GM19035 (cell line): ENCODE data around the gene HPCAL1.
A peak's percentile ranks its signal among the peaks of the same experiment; 100 is the strongest.

Experiments used
- ATAC-seq: cut with Tn5 transposase; IDR thresholded peaks from one replicate; pipeline ENCODE4 v1.9.1; 2021; ENCODE audit not compliant: unreplicated experiment

The HPCAL1 gene

DNA sequence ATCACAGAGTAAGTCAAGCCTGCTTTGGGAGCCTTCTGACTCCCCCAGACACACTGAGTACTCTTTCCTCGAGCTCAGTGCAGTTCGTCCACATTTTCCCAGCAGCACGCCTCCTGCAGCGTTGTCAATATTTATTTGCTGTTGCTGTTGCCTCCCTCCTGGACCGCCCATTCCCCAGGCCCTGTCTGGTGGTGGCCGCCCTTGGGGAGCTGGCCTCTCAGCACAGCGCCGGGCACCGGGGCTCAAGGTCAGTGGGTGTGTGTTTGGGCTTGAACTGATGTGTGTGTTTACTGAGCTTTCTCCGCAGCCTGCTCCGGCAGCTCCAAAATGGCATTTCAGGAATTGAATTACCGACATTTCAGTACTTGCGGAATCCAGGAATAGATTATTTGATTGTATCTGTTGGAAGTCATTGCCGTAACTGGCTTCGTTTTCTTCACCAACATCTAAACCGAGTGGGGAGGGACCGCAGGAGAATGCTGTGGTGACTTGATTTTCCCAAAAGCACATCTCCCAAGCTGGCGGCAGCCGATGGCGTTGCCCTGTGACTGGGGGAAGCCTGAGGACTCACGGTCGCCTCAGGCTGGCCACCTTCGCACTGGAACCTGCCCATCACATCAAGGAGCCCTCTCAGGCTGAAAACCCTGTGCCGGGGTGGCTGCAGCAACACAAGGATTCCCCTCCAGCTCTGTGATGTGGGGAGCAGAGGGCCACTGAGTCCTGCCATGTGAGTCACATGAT, 66.0 kb downstream of the HPCAL1 start:
- no peak for ATAC-seq

DNA sequence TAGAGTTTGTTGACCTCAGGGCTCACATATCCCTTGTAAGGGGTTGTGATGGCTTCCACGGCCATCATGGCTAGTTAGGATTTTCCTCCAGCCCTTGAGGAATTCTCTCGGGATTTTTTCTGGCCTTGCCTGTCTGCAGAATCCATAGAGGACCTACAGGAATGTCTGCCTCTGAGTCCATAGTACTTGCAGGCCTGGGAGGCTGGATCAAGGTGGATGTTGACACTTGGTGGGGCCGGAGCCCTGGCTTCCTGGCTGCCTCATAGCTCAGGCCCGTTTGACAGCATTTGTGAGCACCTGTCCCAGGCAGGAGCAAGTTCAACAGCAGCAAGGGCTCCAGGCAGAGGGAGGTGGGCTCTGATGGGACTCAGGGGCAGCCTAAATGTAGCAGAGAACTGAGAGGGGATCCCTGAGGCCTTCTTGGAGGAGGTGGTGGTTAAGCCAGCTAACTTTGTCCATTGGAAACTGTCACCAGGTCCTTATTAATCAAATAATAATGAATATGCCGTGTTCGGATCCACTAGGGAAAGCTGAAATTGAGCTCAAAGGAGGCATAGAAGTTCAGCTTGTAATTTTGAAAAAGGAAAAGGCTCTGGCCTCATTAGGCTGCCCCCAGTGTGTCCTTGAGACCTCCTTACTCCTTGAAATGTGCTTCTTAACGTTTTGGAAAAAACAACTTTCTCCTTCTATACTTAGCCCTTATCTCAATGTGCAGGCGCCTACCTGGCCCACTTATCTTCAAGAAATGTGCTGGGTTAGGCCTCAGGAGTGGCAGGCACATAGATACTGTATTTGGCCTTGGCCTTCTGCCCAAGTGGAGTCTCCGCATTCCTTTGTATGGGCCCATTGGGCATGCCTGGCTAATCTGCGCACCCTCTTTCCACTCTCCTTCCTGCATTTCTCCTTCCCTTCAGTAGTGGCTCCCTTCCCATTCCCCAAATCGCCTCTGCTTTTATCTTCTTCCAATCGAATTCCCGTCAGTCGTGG, 66.9 kb downstream of the HPCAL1 start:
- ATAC-seq: no peak

DNA sequence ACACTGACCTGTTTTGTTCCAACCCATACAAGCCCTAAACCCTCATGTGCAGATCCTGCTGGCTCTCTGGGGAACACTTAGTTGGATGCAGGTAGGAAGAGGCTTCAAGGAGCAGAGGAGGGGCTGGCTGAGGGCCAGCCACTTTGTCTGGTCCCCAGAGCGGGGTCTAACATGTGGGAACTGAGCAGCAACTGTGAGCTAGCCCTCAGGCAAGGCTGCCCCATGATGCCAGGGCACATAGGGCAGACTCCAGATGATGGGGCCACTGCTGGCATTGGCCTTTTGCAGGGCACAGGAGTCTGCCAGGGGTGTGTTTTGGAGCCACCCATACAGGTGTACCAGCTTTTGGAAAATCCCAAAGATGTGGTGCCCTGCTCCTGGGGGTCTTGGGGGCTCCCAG, 67.7 kb downstream of the HPCAL1 start:
- no peak for ATAC-seq

DNA sequence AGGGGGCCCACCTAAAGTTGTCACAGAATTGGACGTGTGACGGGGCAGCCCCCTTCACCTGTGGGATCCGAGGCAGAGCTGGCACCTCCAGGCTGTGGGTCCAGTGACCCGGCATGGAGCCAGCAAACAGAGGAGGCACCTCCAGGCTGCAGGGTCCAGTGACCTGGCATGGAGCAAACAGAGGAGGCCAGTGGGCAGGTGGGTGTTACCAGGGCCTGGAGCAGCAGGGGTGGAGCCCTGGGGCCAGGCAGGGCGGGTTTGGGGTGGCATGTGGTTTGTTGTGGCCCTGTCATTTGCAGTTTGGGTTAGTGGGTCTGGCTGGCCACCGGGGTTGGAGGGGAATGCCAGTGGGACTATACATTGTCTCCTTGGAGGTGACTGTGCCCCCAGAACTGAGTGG, 68.2 kb downstream of the HPCAL1 start:
- no peak for ATAC-seq

DNA sequence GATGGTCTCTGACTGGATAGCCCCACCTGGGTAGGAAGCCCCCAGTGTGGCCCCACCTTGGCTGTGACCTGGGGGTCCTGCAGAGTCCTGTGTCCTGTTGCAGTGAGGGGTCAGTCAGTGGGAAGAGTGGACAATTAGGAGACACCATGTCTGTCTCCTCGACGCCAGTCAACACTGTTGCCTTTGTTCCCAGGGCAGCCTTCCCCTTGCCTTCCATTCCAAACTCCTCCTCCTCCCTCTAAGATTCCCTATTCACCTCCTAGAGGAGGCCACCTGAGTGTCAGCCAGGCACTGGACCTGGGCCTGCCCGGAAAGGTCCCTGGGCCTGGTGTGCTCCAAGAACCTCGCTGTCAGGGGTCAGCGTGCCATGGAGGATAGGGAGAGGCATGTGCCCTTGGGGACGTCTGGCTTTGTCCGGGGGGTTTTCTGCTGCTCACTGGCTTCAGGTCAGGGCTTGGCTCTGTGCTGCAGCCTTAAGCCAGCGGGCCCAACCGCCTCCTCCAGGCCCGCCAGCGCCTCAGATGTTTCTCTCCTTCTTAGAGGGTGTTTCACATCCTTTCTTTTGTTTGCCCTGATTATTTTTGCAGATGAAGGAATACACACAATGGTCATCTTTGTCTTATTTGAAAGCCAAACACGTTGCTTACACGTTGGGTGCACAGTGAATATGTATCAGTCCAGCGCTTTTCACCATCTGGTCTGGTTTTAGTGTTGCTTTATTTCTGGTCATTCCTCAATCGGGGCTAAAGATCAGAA, 68.9 kb downstream of the HPCAL1 start:
- ATAC-seq: no peak

DNA sequence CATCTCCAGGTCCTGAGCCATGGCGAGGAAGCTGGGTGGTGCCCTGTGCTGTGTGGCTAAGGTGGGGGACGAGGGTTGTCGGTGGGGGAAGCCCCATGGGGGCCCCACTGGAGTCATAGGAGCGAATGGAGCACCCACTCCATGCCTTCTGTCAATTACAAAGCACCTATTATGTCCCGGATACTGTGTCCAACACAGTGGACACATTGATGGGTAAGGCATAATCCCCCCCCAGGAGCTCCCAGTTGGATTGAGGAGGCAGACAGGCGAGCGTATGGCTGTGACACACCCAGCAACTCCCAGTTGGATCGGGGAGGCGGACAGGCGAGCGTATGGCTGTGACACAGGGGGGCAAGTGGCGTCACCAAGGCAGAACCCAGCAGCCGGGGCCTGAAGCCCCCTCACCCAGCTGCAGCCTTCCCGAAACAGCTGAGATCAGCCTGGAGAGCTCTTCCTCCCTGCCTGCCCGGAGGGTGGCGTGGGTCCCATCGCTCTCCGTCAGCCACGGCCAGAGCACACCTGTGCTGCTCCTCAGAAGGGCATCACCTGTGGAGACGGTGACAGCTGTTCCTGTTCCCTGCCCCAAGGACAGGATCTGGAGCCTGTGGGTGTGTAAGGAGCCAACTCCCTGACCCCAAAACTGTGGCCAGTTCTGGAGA, 69.6 kb downstream of the HPCAL1 start:
- ATAC-seq: no peak

DNA sequence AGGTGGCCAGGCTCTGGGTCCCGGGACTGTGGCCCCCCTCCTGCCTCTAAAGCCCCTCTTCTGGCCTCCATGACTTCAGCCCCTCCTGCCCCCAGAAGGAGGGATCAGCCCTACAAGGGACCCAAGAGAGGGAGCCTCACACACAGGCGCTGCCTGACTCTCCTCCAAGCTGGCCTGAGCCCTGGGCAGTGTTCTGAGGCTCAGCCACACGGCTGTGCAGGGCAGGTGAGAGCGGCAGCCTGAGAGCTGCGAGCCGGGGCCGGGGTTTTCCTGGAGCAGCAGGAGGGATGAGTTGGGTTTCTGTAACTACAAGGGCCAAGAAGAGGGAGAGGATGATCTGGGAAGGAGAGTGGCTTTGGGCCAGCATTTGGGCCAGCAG, 70.1 kb downstream of the HPCAL1 start:
- no peak for ATAC-seq

DNA sequence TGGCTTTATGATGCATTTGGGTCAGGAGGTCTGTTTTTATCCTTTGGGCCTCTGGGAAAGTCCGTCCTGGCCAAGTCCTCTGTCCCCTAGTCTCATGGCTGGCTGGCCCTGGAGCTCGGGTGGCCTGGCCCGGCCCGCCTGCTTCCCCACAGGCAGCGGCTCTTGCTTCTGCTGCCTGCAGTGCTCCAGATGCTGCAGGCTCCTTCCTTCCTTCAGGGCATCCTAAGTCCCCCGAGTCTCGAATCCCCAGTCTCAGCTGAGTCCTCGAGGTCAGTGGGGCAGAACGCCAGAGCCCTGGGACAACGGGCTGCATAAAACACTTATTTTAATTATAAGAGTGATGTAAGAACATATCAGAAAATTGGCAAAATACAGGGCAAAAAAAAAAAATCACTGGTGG, 71.2 kb downstream of the HPCAL1 start:
- ATAC-seq: no peak

DNA sequence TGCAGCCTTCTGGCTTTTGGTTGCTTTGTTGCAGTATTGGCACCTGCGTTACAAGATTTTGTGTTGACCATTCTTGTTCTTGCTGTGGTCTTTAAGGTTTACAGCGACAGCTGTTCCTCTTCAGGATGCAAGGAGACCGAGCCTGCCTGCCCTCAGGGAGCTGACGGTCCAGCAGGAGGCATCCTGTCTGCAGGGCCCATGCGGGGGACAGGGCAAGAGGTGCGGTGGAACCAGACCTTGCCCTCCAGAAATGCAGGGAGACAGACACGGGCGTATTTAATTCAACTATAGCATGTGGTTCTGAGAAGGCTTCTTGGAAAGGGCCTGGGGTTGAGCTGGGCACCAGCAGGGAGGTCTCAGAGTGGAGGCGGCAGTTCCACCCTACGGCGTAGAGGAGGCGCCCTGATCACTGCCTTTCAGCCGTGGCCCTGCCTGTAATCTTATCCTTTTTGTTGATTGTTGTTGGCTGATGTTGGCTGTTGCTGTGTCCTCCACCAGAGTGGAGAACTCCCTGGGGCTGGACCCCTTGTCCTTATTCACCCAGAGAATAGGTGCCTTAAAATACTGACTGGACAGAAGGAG, 71.7 kb downstream of the HPCAL1 start:
- ATAC-seq: no peak

DNA sequence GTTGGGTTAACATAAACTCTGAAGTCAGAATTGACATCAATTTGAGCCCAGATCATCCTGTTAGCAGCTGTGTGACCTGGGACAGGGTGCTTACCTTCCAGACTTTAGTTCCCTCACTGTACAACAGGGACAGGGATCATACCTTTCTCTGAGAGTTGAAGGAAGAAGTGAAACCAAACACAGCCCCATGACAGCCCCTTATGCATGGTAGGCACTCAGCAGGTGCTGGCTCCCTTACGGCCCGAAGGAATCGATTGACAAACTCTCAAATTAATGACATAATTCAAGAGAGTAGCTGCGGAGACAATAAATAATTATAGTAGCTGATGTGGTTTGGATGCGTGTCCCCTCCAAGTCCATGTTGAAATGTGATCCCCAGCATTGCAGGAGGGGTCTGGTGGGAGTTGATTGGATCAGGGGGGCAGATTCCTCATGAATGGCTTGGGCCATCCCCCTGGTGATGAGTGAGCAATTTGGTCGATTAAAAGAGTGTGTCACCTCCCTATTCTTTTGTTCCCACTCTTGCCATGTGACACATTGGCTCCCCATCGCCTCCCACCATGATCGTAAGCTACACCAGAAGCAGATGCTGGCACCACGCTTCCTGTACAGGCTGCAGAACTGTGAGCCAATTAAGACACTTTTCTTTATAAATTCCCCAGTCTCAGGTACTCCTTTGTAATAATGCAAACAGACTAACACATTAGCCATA, 73.0 kb downstream of the HPCAL1 start:
- ATAC-seq: no peak

DNA sequence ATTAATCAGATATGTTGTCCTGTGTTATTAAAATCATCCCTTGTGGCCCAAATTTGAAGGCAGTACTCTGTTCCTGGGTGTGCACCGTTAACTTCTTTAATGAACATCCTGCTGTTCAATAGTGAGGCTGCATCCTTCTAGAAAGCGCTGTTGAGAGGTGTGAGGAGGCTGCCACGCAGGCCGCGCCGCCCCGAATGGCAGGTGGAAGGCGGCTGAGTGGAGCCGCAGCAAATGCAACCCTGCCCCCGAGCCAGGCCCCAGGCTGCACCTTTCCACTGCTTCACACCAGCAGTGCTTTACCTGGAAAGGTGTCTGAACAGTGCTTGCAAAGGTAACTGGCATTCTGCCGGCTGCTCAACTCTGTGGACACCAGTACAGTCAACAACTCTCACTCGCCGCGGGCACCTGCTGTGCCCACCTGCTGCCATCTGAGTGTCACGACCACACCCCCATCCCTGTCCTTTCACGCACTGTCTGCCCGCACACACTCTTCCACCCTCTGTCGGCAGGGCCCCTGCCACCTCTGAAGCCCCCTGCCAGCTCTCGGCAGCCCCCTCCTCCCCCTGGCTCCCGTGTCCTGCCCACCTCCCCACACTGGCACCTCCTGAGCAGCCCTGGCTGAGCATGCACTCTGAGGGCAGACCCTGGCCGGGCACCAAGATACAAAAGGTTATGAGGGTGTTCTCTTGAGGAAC, 74.5 kb downstream of the HPCAL1 start:
- ATAC-seq: no peak

DNA sequence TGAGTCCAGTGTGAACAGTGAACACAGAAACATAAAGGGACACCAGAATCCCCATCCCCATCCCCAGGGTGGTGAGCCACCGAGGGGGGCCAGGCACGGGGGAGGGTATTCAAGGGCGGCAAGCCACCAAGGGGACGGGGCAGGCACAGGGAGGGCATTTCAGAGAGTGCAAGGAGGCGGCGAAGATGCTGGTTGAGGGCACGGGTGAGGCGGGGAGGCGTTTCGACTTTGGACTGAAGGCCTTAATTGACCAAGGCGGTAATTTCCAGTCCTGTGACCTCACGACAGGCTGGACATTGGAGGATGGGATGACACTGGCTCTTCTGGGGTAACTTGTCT, 75.0 kb downstream of the HPCAL1 start:
- no peak for ATAC-seq

DNA sequence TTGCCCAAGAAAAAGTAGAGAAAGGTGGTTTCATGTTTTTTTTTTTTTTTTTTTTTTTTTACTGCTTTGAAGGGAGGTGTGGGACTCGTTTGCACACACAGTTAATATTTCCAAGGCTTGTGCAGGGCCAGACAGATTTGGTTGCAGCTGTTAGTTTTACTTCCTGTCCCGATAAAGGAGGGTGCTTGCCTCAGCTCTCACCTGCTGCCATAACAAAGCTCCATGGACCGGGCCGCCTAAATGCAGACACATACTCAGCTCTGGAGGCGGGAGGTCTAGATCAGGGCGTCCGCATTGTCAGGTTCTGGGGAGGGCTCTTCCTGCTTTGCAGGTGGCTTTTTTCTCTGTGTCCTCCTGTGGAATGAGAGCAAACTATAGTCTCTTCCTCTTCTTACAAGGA, 75.5 kb downstream of the HPCAL1 start:
- peak; percentile 73 for ATAC-seq

DNA sequence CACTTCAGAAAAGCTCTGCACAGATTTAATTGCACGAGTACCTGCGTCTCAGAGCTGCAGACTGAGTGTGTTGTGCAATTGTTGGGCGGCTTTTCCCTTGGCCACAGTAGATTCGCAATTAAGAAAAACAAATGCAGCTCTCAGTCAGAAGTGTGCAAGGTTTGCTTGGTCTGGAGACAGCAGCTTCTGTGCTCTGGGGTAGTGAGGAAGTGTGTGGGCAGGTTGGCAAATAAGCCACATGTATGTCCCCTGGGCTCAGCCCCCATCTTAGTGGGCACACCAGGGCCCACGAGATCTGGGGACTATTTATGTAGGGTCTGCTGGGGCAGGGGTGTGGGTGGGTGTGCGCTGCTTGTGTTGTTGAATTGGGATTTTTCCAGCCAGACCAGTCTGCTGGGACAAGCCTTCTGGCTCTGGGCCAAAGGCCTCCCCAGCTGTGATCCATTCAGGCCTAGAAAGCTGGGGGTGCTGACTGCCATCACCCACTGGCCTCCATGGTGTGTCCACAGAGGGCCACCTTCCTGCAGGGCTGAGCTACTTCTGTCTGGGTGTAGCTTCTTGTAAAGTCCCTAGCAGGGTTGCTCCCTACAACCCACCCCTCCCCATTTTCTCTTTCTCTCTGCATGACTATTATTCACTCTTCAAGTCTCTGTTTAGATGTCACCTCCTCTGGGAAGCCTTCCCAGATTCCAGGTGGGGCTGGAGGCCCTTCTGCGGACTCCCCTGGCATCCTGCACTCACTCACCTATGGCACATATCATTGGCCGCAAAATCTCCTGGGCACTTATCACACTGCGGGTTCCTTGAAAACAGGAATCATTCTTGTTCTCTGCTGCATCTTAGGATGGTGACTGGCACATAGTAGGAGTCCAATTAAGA, 77.6 kb downstream of the HPCAL1 start:
- ATAC-seq: no peak

DNA sequence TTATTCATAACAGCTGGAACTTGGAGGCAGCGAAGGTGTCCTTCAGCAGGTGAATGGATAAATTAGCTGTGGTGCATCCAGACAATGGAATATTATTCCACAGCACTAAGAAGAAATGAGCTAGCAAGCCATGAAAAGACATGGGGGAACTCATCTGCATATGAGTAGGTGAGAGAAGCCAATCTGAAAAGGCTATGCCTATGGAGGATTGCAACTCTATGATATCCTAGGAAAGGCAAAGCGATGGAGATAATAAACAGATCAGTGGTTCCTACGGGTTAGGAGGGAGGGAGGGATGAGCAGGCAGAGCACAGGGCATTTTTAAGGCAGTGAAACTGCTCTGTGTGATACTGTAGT, 79.3 kb downstream of the HPCAL1 start:
- no peak for ATAC-seq

DNA sequence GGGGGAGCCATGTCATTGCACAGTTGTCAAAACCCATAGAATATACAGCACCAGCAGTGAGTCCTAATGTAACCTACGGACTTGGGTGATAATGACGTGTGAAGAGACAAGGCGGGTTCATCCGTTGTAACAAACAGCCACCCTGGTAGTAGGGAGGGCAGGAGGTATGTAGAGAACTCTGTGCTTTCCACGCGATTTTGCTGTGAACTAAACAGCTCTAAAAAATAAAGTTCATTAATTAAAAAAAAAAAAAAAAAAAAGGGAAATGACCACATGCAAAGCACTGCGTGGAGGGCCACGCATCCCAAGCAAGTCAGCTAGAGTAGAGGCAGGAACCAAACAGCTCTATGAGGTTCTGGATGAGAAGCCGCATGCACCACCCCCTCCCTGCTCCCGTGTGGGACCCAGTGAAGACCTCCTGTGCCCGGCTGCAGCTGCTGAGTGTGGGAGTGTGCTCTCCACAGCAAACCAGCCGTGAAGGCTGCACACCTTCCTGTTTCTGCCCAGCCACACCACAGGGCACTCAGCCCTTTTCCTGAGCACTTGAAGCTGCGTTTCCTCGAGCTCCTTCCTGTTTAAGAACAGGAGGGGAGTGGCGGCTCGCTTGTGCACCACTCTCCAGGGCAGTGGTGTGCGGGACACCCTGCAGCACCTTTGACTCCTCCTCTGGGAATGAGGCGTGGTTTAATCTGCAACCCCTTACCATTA, 79.8 kb downstream of the HPCAL1 start:
- ATAC-seq: no peak

DNA sequence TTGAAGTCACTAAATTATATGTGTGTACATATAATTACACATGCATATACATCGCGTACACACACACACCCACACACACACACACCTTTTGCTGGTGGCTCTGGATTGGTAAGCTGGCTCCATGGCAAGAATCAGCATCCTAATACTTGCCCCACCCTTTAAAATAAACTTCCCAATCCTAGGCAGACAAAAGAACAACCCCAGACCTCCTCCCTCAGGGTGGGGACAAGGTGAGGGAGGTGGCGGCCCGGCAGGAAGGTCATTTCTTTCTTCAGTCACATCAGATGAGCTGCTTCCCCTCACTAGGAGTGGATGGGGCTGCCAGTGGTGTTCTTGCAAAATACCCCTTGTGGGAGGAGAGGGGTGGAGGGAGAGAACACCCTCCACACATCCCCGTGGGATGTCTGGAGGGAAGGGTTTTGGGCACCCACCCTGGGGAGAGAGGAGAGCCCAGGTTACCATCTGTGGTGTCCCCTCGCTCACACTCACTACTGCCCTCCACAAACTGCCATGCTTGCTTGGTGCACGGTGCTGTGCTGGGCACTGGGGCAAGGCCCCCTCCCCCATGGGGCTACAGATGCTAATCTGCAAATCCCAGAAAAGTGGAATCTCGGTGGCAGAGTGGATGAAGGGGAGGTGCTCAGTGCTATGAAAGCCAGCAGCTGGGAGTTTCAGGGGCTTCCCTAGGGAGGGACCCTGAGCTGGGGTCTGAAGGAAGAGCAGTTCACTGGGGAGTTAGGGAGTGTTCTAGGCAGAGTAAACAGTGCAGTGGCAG, 81.4 kb downstream of the HPCAL1 start:
- ATAC-seq: no peak
